A549 (cell line): ENCODE measurements around the gene IDE. TPM values are rescaled to one million over a fixed set of nuclear protein-coding genes. Genes with fewer than 3 reads are reported as not detected.

ENCODE experiments used
- ATAC-seq, 2 experiments: fragments of 200-7000 bp in 1 of 2; fragments of >200 bp in 1 of 2; cut with Nextera tagmentation in 1 of 2; cut with Tn5 transposase in 1 of 2; 3 replicates each; pipeline versions ENCODE4 v1.8.0 to v1.9.1; 2018 to 2020; ENCODE audit warnings: mild to moderate bottlenecking in 1 of 2, moderate library complexity in 1 of 2
- CTCF ChIA-PET: fragments of 300-600 bp; sonication (Branson Sonifier 250); formaldehyde crosslinking; extraction: SDS; loops from one replicate; lab custom pipeline; 2021; ENCODE audit warnings: antibody characterized with exemption, inconsistent platforms; lab: Yijun Ruan, JAX
- POLR2A ChIA-PET: fragments of 350-600 bp; formaldehyde crosslinking; extraction: SDS; loops from one replicate; lab custom pipeline; 2021; ENCODE audit warnings: antibody characterized with exemption, inconsistent platforms; lab: Yijun Ruan, JAX
- DNase-seq, 2 experiments: peaks; one replicate each; pipeline versions ENCODE4 v3.0.0 to v3.0.0-alpha.2; 2011 to 2016; ENCODE audit warnings: low read depth in 1 of 2, low spot score in 1 of 2
- FAIRE-seq: peaks from 2 replicates; lab custom pipeline; 2011; peaks lifted over from hg19 to GRCh38; lab: Jason Lieb, UNC
- H3K27ac ChIP-seq, 2 experiments: fragments of >200 bp; sonication (Bioruptor Twin); formaldehyde crosslinking; 3 replicates each; pipeline ENCODE4 v1.5.1; 2016 to 2017
- H3K4me1 ChIP-seq: fragments of >200 bp; sonication (Bioruptor Twin); formaldehyde crosslinking; 3 replicates; pipeline ENCODE4 v1.6.1; 2016
- H3K4me2 ChIP-seq: fragments of >200 bp; sonication (Bioruptor Twin); formaldehyde crosslinking; 3 replicates; pipeline ENCODE4 v1.6.1; 2016
- H3K4me3 ChIP-seq: fragments of >200 bp; sonication (Bioruptor Twin); formaldehyde crosslinking; 3 replicates; pipeline ENCODE4 v1.5.1; 2016
- H3K9me3 ChIP-seq: fragments of >200 bp; sonication (Bioruptor Twin); formaldehyde crosslinking; 3 replicates; pipeline ENCODE4 v1.6.1; 2016
- CHD2 ChIP-seq: fragments of 150-350 bp; IDR thresholded peaks from 2 replicates; pipeline ENCODE4 v1.6.1; 2014; ENCODE audit warnings: low read length; ENCODE audit not compliant: partially characterized antibody
- EHMT2 ChIP-seq: fragments of 200-600 bp; sonication (generic); IDR thresholded peaks from 2 replicates; pipeline ENCODE4 v1.6.1; 2016; ENCODE audit warnings: antibody characterized with exemption, low read depth, mild to moderate bottlenecking, moderate library complexity
- ESRRA ChIP-seq: fragments of 150-350 bp; IDR thresholded peaks from 2 replicates; pipeline ENCODE4 v1.6.1; 2014; ENCODE audit warnings: mild to moderate bottlenecking, low read length, borderline replicate concordance
- FOSL2 ChIP-seq, 2 experiments: fragments of 450-650 bp in 1 of 2; fragments of >200 bp in 1 of 2; sonication (Bioruptor Twin) in 1 of 2; formaldehyde crosslinking; IDR thresholded peaks; 2 replicates each; pipeline versions ENCODE4 v1.5.0 to v1.6.1; 2016 to 2020; ENCODE audit warnings: mild to moderate bottlenecking in 1 of 2, moderate library complexity in 1 of 2
- GATA3 ChIP-seq: IDR thresholded peaks from 2 replicates; pipeline ENCODE4 v1.6.1; 2012; ENCODE audit warnings: borderline replicate concordance
- HDAC2 ChIP-seq: fragments of 200-600 bp; sonication (generic); IDR thresholded peaks from 2 replicates; pipeline ENCODE4 v1.6.1; 2016
- HEYL ChIP-seq: fragments of 250-450 bp; sonication (Bioruptor Pico); IDR thresholded peaks from 2 replicates; pipeline ENCODE4 v1.8.0; 2021; ENCODE audit warnings: mild to moderate bottlenecking, moderate library complexity
- HOXB13 ChIP-seq: fragments of 250-450 bp; sonication (Bioruptor Pico); IDR thresholded peaks from 2 replicates; pipeline ENCODE4 v1.5.0; 2020; ENCODE audit warnings: low read depth, mild to moderate bottlenecking, moderate library complexity
- JUNB ChIP-seq: fragments of >200 bp; sonication (Bioruptor Twin); formaldehyde crosslinking; IDR thresholded peaks from 2 replicates; pipeline ENCODE4 v1.6.1; 2016
- MYC ChIP-seq: IDR thresholded peaks from 2 replicates; pipeline ENCODE4 v1.6.1; 2012; ENCODE audit warnings: mild to moderate bottlenecking, inconsistent platforms, low read length, improper control_type of control experiment, borderline replicate concordance
- NPAS2 ChIP-seq: fragments of 250-450 bp; sonication (Bioruptor Pico); IDR thresholded peaks from 2 replicates; pipeline ENCODE4 v1.8.0; 2022; ENCODE audit warnings: mild to moderate bottlenecking, moderate library complexity, borderline replicate concordance
- NR3C1 ChIP-seq: fragments of >200 bp; sonication (Bioruptor Twin); formaldehyde crosslinking; IDR thresholded peaks from 3 replicates; pipeline ENCODE4 v1.6.1; 2017
- PHF8 ChIP-seq: fragments of 200-600 bp; sonication (generic); IDR thresholded peaks from 2 replicates; pipeline ENCODE4 v1.6.1; 2016; ENCODE audit warnings: low read depth, mild to moderate bottlenecking, antibody characterized with exemption, moderate library complexity, borderline replicate concordance
- POLR2AphosphoS2 ChIP-seq: conservative IDR thresholded peaks from 2 replicates; pipeline ENCODE4 v1.6.1; 2012; ENCODE audit warnings: low read length, improper control_type of control experiment, inconsistent platforms
- RNF2 ChIP-seq: fragments of 200-600 bp; sonication (generic); IDR thresholded peaks from 2 replicates; pipeline ENCODE4 v1.6.1; 2016; ENCODE audit warnings: low read depth, mild to moderate bottlenecking, antibody characterized with exemption, moderate library complexity, borderline replicate concordance
- SMC3 ChIP-seq: fragments of >200 bp; sonication (Bioruptor Twin); formaldehyde crosslinking; IDR thresholded peaks from 3 replicates; pipeline ENCODE4 v1.6.1; 2018; ENCODE audit warnings: inconsistent platforms
- ZNF302 ChIP-seq: fragments of 250-450 bp; sonication (Bioruptor Pico); IDR thresholded peaks from 2 replicates; pipeline ENCODE4 v1.9.0; 2021; ENCODE audit warnings: inconsistent platforms, mild to moderate bottlenecking, moderate library complexity
- WGBS: methylation state at CpG from one replicate; pipeline ENCODE4 v1.1.6; 2017; ENCODE audit errors: missing lambda C conversion rate; 5-methylcytosine and 5-hydroxymethylcytosine counted together
- polyA plus RNA-seq, 4 experiments: library from polyadenylated mRNA; depleted of rRNA in 3 of 4; stranded (reverse); fragments of >200 nt; fragmentation: RNase III in 1 of 4; extraction: RNeasy Plus Mini Kit Qiagen cat#74134 plus additional on column Dnase treatment in 1 of 4; gene quantifications; 2 replicates in 3 of 4; 3 replicates in 1 of 4; pipeline ENCODE4 v1.2.3, GENCODE V29; 2011 to 2017
- TF ChIP-seq, protein P1 (sequence below): IDR thresholded peaks from 2 replicates; pipeline ENCODE4 v1.6.1; 2012; ENCODE audit warnings: low read depth, borderline replicate concordance
- TF ChIP-seq, protein P2 (sequence below): fragments of 150-350 bp; IDR thresholded peaks from 2 replicates; pipeline ENCODE4 v1.6.1; 2014; ENCODE audit warnings: low read depth, mild to moderate bottlenecking, low read length
- TF ChIP-seq, protein P3 (sequence below): fragments of >200 bp; sonication (Bioruptor Twin); formaldehyde crosslinking; IDR thresholded peaks from 2 replicates; pipeline ENCODE4 v1.6.1; 2016

IDE gene
- polyA plus RNA-seq, 2 of the 4 experiments (the other 2 are of a cell fraction) = 25.1 to 61.1 TPM

DNA sequence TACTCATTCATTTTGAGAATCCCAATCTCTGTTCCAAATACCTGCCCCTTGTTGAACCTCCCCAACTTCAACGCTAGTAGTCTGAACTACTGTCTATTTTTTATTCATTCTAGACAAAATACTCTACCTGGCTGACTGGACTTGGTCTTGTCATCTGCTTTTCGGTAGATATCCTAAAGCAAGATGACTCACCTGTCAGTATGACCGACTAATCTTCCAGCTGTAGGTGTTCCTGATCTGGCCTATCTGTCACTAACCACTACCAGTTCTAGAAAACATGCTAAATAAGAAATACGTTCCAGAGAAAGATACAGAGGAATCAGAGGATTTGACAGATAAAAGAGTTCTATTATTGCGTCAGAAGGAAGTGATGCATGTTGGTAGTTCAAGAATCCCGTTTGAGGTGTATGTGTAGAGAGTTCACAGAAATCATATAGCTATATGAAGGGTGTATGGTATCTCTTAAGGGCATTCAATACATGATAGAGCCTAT is 81.1 kb downstream of the IDE start:
- TF ChIP-seq, protein P1, sequence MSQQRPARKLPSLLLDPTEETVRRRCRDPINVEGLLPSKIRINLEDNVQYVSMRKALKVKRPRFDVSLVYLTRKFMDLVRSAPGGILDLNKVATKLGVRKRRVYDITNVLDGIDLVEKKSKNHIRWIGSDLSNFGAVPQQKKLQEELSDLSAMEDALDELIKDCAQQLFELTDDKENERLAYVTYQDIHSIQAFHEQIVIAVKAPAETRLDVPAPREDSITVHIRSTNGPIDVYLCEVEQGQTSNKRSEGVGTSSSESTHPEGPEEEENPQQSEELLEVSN = no peak
- no peak for TF ChIP-seq FOSL2 (IDR thresholded peaks at IDR 0.05)
- TF ChIP-seq FOSL2 (CRISPR knock-in tag; IDR thresholded peaks at IDR 0.05) = no peak
- no peak for TF ChIP-seq RNF2
- no peak for TF ChIP-seq GATA3
- TF ChIP-seq ZNF302 (CRISPR knock-in tag) = no peak
- TF ChIP-seq, protein P2, sequence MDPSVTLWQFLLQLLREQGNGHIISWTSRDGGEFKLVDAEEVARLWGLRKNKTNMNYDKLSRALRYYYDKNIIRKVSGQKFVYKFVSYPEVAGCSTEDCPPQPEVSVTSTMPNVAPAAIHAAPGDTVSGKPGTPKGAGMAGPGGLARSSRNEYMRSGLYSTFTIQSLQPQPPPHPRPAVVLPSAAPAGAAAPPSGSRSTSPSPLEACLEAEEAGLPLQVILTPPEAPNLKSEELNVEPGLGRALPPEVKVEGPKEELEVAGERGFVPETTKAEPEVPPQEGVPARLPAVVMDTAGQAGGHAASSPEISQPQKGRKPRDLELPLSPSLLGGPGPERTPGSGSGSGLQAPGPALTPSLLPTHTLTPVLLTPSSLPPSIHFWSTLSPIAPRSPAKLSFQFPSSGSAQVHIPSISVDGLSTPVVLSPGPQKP = no peak
- TF ChIP-seq, all 56 proteins: peak for 0
- H3K4me2 ChIP-seq = no peak overlapping the region
- CTCF ChIA-PET = interaction anchor here (0.7 to 0.9 kb wide), 3 partner anchors 11 to 81 kb away, joined by 3 read pairs; partner anchors contain the start of gene IDE
- DNase-seq (no peak), FAIRE-seq (no peak), ATAC-seq (no peak)
- no peaks in the 10 kb centered on the region for H3K4me1 ChIP-seq
- no peaks in the 10 kb centered on the region for H3K9me3 ChIP-seq
- WGBS = 86% methylated on average over 6 of the region's 6 CpGs
- no peak overlapping the region for H3K4me3 ChIP-seq
- no peak overlapping the region for H3K27ac ChIP-seq
- POLR2A ChIA-PET = no interaction called here

DNA sequence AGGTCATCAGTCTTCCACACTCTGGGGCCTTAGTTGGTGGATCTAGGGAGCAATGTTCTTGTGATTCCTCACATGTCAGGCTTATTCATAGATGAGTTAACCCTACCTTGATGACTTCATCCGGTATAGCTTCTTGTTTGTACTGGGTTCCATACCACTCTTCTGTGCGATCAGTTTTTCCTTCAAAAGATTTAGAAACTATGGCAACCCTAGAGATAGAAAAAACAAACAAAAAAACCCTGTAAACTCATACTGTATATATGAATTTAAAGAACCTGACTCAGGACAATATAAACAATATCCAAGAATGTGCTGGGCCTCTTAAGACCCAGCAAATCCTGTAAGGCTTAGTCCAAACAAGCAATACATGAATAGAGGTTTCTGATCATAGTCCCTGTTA is 83.5 kb downstream of the IDE start:
- ChIA-PET CTCF (interaction anchor here (1.4 kb wide), 1 partner anchor 84 kb away, joined by 6 read pairs; the partner anchor contains the start of gene IDE), POLR2A (interaction anchor here (0.6 kb wide), 1 partner anchor 55 kb away, joined by 3 read pairs; no protein-coding TSS in a partner anchor)
- TF ChIP-seq JUNB = no peak
- TF ChIP-seq NR3C1 = no peak
- no peak for TF ChIP-seq EHMT2
- TF ChIP-seq HEYL (CRISPR knock-in tag) = no peak
- no peak for TF ChIP-seq HDAC2
- no peak for TF ChIP-seq POLR2AphosphoS2
- H3K27ac ChIP-seq = no peak overlapping the region
- DNase-seq = peak in 1 of 2 experiments; percentile 6
- FAIRE-seq = no peak
- H3K4me1 ChIP-seq = no peaks in the 10 kb centered on the region
- 78% methylated on average over 2 of the region's 2 CpGs for WGBS
- no peak overlapping the region for H3K4me3 ChIP-seq
- H3K9me3 ChIP-seq = no peaks in the 10 kb centered on the region
- ATAC-seq = no peak; a peak in 1 of 6 replicates
- H3K4me2 ChIP-seq = no peak overlapping the region

DNA sequence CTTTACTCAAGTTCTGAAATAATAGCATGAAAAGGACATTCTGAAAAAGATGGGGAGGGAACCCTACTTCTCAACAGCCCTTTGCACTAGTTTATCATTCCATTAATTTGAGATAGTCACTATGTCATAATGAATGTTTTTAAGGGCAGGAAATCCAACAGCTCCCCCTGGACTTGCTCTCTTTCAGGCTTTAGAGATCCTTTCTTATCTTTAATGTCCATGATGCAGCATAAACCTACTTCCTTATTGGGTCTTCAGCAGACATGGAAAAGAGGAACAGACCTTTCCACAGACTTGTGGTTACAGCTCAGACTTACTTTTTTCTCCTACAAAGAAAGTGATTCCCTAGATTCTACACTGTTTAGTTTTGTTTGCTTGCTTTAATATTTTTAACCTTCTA is 87.3 kb downstream of the IDE start:
- no peak for FAIRE-seq
- Histone ChIP-seq H3K4me3 (no peak overlapping the region), H3K4me1 (no peaks in the 10 kb centered on the region), H3K27ac (no peak overlapping the region), H3K9me3 (no peaks in the 10 kb centered on the region), H3K4me2 (no peak overlapping the region)
- ATAC-seq = no peak
- CTCF ChIA-PET = interaction anchor here (1.0 to 1.1 kb wide), 2 partner anchors 15 to 88 kb away, joined by 3 read pairs; no protein-coding TSS in a partner anchor
- POLR2A ChIA-PET = no interaction called here
- no peak for DNase-seq
- TF ChIP-seq, protein P1 = no peak
- no peak for TF ChIP-seq ESRRA
- TF ChIP-seq NPAS2 (CRISPR knock-in tag) = no peak
- no peak for TF ChIP-seq SMC3
- no peak for TF ChIP-seq HOXB13
- no peak for TF ChIP-seq MYC
- TF ChIP-seq, protein P3, sequence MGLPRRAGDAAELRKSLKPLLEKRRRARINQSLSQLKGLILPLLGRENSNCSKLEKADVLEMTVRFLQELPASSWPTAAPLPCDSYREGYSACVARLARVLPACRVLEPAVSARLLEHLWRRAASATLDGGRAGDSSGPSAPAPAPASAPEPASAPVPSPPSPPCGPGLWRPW = no peak
- TF ChIP-seq POLR2AphosphoS2 = no peak
- no peak for TF ChIP-seq CHD2
- no peak for TF ChIP-seq PHF8
- no peak for TF ChIP-seq HEYL (CRISPR knock-in tag)
